Measurements from ENCODE around the gene GPAM.
"Not testable (repeated sequence)": the region's sequence is repeated elsewhere in the genome, so short reads cannot be mapped to it uniquely, and the experiment has no call there.

The GPAM gene

DNA sequence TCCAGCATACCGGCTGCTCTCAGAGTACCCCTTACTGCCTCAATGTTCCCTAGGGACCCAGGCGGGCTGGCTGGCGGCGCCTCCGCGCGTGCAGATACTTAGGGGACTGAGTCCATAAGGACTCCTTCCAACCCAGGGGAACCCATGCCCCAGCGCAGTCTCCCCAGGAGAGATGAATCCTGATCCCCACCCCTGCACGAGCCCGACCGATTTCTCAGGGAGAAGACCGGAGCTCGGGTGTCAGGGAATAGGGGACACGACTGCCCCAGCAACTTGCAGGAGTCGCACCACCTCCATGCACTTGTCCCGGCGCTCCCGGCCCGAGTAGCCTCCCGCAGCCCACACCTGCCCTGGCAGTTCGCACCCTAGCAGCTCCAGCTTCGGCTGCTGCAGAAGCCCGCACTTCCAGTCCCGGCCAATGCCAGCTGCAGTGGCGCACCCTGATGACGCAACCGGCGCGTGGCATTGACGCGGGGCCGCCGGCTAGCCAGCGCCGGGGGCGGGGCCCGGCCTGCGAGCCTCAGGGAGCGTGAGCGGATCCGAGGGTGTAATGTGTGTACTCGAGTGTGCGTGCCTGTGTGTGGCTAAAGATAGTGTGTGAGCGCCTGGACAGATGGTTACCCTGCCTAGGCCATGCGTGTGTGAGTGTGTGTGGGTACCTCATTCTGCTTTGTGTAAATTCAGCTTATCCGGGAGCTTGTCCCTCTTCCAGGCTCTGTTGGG lies at the start of gene GPAM:
TSS of gene GPAM (minus strand) at position 437 of the 723 bp plus-strand sequence. CDS start 1,981 bp downstream, outside the sequence.
- in situ Hi-C loops (cut with MboI; ENCODE audit: low sequenced_read_pairs, unreplicated experiment), result no loop called here
- peak; percentile 95 for DNase-seq (ENCODE audit: low spot score)
- TF ChIP-seq, protein P1, sequence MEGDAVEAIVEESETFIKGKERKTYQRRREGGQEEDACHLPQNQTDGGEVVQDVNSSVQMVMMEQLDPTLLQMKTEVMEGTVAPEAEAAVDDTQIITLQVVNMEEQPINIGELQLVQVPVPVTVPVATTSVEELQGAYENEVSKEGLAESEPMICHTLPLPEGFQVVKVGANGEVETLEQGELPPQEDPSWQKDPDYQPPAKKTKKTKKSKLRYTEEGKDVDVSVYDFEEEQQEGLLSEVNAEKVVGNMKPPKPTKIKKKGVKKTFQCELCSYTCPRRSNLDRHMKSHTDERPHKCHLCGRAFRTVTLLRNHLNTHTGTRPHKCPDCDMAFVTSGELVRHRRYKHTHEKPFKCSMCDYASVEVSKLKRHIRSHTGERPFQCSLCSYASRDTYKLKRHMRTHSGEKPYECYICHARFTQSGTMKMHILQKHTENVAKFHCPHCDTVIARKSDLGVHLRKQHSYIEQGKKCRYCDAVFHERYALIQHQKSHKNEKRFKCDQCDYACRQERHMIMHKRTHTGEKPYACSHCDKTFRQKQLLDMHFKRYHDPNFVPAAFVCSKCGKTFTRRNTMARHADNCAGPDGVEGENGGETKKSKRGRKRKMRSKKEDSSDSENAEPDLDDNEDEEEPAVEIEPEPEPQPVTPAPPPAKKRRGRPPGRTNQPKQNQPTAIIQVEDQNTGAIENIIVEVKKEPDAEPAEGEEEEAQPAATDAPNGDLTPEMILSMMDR (IDR thresholded peaks at IDR 0.05; ENCODE audit: borderline replicate concordance, control extremely low read depth, extremely low read depth, insufficient read depth, missing control alignments), result no peak

- in situ Hi-C loops (cut with MboI; ENCODE audit: low sequenced_read_pairs, unreplicated experiment), result no loop called here
- TF ChIP-seq, protein P1 (IDR thresholded peaks at IDR 0.05; ENCODE audit: borderline replicate concordance, control extremely low read depth, extremely low read depth, insufficient read depth, missing control alignments), result no peak
- DNase-seq (ENCODE audit: low spot score), result no peak
Measured at GRCh38 chr10:112232670-112233069, 49.1 kb upstream of the GPAM start.

DNA sequence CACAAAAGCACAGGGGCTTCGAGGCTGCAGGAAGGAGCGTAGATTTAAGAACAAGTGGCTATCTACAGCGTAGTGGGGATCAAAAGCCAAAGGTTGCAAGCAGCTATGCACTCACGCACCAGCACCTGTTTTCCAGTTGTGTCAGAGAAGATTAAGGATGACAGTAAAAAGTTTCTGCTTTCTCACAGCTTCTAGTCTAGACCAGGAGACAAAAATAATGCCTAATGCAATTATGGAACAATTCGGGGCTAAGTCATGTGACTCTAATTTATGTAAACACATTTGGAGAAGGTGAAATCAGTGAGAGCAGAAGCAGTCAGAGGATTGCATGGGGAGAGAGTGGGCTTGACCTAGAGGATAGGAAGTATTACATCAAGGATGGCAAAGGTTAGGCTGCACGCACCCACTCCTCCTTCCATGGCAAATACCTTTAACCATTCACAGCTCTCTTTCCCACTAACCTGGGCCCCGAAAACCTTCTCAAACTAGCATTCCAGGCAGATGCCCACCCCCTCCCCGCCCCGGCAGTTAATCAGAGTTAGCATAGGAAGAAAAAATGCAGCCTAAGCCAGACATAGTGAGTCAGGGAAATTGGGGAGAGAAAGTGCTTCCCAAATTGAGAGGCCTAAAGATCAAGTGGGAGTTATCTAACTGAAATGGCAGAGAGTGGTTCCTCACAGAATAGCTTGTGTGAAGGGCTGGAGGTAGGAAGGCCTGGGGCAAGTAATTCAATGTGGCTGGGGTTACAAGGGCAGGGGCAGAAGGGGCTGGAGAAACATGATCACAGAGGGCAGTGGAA lies 48.2 kb upstream of the GPAM start:
- DNase-seq (ENCODE audit: low spot score), result no peak
- in situ Hi-C loops (cut with MboI; ENCODE audit: low sequenced_read_pairs, unreplicated experiment), result no loop called here
- TF ChIP-seq, protein P1 (IDR thresholded peaks at IDR 0.05; ENCODE audit: borderline replicate concordance, control extremely low read depth, extremely low read depth, insufficient read depth, missing control alignments), result no peak

DNA sequence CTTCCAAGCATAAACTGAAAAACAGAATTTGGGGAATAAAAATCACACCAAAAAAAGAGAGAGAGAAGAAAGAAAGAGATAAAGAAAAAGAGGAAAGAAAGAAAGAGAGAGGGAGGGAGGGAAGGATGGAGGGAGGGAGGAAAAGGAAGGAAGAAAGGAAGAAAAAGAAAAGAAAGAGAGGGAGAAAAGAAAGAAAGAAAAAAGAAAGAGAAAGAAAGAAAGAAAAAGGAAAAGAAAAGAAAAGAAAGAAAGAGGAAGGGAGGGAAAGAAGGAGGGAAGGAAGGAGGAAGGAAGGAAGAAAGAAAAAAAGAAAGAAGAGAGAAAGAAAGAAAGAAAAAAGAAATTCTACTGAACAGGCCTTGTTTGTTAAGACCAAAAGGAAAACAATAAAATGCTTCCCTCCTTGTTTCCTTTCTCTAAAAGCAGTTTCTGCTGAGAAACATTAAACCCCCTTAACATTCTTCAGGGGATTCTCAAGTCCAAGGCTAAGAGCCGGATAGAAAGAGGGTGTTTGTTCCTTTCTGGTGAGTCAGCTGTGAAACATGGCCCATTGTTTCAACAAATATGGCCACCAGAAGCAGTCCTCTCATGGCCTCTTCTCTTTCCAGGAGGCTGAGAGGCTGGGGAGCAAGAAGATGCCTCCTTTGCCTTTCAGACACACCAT lies 46.9 kb upstream of the GPAM start:
- in situ Hi-C loops (cut with MboI; ENCODE audit: low sequenced_read_pairs, unreplicated experiment), result no loop called here
- no peak for DNase-seq (ENCODE audit: low spot score)
- TF ChIP-seq, protein P1 (IDR thresholded peaks at IDR 0.05; ENCODE audit: borderline replicate concordance, control extremely low read depth, extremely low read depth, insufficient read depth, missing control alignments), result no peak

DNA sequence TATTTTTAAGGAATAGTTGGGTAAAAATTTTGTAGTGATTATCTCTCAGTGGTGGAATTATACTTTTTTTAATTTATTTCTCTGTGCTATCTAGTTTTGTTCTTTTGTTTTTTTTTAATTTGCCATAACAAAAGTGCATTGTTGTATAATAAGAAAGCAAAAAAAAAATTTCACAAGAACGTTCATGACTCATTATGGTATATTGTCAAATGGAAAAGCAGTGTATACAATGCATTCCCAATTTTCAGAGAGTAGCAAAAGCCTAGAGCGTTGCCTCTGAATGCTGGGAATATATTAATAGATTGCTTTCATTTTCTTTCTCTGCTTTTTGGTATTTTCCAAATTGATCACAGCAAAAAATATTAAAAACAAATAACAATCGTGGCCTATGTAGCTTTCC lies 46.3 kb upstream of the GPAM start:
- DNase-seq (ENCODE audit: low spot score), result no peak
- in situ Hi-C loops (cut with MboI; ENCODE audit: low sequenced_read_pairs, unreplicated experiment), result no loop called here
- TF ChIP-seq, protein P1 (IDR thresholded peaks at IDR 0.05; ENCODE audit: borderline replicate concordance, control extremely low read depth, extremely low read depth, insufficient read depth, missing control alignments), result no peak

DNA sequence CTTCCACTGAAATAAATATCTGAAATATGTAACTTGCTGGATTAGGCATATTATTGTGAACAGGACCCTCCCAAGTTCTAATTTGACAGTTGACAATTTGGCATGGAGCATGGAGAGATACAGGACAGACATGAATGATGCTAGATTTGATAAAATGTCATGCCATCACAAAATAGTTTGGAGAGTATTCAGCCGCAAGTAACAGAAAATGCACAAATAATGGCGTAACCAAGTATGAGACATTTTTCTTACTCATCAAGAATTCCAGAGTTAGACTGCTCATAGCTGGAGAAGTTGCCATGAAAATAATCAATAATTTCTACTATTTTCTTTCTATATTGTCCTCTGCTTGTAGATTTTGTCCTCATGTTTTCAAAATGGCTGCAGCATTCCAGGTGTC lies 45.5 kb upstream of the GPAM start:
- in situ Hi-C loops (cut with MboI; ENCODE audit: low sequenced_read_pairs, unreplicated experiment), result no loop called here
- no peak for DNase-seq (ENCODE audit: low spot score)
- TF ChIP-seq, protein P1 (IDR thresholded peaks at IDR 0.05; ENCODE audit: borderline replicate concordance, control extremely low read depth, extremely low read depth, insufficient read depth, missing control alignments), result no peak

- in situ Hi-C loops (cut with MboI; ENCODE audit: low sequenced_read_pairs, unreplicated experiment), result not testable (repeated sequence)
Measured at GRCh38 chr10:112228366-112229088, 45.0 kb upstream of the GPAM start.

More at GRCh38 chr10:112228366-112229088, 45.0 kb upstream of the GPAM start:
- DNase-seq (ENCODE audit: low spot score), result not testable (repeated sequence)
